ENCODE measurements around the gene GJC2.

Gene GJC2

DNA sequence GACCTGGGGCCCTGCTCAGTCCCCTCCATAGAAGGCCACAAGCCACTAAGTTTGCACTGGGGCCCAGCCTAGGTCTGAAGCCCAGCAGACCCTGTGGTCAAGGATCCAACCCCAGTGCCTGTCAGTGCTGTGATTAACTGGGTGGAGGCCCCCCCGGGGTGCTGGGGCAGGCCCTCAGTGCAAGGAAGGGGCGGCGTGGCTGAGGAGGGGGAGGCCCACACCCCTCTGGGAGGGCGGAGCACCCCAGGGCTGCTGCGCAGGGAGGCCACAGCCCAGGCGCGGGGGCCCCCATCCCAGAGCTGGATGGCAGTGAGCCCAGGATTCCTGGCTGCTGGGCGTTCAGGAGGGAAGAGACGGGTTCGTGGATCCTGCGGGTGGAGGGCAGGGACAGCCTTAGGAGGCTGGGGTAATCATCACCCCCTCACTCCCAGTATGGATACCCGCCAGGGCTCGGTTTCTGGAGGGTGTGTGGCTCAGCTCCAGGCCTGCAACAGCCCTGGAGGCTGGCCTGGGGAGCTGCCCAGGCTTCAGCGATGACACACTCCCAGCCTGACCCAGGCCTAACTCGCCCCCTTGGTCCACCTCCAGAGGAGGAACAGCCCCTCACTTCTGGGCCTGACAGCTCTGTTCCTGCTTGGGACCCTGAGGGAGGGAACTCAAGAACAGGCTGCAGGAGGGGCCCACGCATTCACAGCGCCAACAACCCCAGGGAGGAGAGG lies 890 bp downstream of the GJC2 start:
- H3K4me3 ChIP-seq (replicated peaks; ENCODE audit: insufficient read depth, low read length), result no peak overlapping the region
- no peak for DNase-seq (ENCODE audit: low read depth in 1 of 2, low spot score in 1 of 2)
- TF ChIP-seq SPI1 (IDR thresholded peaks at IDR 0.05; ENCODE audit: borderline replicate concordance, low read depth) (no peak), POLR2AphosphoS5 (IDR thresholded peaks at IDR 0.05; ENCODE audit: low read depth) (no peak), GABPA (IDR thresholded peaks at IDR 0.05; ENCODE audit: low read depth) (no peak)
- TF ChIP-seq, protein P1, sequence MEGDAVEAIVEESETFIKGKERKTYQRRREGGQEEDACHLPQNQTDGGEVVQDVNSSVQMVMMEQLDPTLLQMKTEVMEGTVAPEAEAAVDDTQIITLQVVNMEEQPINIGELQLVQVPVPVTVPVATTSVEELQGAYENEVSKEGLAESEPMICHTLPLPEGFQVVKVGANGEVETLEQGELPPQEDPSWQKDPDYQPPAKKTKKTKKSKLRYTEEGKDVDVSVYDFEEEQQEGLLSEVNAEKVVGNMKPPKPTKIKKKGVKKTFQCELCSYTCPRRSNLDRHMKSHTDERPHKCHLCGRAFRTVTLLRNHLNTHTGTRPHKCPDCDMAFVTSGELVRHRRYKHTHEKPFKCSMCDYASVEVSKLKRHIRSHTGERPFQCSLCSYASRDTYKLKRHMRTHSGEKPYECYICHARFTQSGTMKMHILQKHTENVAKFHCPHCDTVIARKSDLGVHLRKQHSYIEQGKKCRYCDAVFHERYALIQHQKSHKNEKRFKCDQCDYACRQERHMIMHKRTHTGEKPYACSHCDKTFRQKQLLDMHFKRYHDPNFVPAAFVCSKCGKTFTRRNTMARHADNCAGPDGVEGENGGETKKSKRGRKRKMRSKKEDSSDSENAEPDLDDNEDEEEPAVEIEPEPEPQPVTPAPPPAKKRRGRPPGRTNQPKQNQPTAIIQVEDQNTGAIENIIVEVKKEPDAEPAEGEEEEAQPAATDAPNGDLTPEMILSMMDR (IDR thresholded peaks at IDR 0.05; ENCODE audit: insufficient read depth, low read length), result no peak
- TF ChIP-seq, protein P2, sequence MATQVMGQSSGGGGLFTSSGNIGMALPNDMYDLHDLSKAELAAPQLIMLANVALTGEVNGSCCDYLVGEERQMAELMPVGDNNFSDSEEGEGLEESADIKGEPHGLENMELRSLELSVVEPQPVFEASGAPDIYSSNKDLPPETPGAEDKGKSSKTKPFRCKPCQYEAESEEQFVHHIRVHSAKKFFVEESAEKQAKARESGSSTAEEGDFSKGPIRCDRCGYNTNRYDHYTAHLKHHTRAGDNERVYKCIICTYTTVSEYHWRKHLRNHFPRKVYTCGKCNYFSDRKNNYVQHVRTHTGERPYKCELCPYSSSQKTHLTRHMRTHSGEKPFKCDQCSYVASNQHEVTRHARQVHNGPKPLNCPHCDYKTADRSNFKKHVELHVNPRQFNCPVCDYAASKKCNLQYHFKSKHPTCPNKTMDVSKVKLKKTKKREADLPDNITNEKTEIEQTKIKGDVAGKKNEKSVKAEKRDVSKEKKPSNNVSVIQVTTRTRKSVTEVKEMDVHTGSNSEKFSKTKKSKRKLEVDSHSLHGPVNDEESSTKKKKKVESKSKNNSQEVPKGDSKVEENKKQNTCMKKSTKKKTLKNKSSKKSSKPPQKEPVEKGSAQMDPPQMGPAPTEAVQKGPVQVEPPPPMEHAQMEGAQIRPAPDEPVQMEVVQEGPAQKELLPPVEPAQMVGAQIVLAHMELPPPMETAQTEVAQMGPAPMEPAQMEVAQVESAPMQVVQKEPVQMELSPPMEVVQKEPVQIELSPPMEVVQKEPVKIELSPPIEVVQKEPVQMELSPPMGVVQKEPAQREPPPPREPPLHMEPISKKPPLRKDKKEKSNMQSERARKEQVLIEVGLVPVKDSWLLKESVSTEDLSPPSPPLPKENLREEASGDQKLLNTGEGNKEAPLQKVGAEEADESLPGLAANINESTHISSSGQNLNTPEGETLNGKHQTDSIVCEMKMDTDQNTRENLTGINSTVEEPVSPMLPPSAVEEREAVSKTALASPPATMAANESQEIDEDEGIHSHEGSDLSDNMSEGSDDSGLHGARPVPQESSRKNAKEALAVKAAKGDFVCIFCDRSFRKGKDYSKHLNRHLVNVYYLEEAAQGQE (IDR thresholded peaks at IDR 0.05; ENCODE audit: insufficient replicate concordance, low read depth), result no peak

DNA sequence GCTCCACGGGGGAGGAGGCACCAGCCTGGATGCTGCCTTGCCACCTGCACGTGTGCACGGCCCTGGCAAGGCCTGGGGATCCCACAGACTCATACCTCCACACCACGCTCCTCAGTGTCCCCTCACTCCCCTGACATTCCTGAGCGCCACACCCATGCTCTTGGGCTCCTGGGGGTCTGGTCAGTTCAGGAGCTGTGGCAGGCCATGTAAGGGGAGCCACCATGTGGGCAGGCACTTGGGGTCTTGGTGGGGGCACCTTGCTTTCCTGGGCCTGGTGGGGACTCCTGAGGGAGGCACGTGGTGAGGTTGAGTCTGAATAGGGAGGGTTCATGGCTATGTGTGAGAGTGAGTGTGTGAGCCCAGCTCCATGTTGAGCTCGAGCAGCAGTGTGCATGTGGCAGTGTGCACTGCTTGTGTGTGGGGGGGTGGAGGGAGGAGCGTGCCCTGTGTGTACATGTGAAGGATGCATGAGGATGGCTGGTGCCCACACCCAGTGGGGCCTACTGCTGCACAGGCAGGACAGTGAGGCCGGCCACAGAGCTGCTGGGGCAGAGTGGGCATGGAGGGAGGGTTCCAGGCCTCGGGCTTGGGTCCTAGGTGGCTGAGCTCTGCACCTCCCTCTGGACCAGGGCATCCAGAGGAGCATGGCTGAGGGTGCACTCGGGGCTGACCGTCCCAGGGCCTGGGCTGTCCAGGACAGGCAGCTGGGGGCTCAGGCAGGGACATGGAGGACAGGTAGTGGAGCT lies 1.6 kb downstream of the GJC2 start:
- Histone ChIP-seq H3K27me3 (ENCODE audit: insufficient read depth, poor library complexity, severe bottlenecking) (no peaks in the 10 kb centered on the region), H3K4me3 (replicated peaks; ENCODE audit: insufficient read depth, low read length) (no peak overlapping the region), H3K27ac (replicated peaks) (no peak overlapping the region)
- TF ChIP-seq POLR2AphosphoS5 (IDR thresholded peaks at IDR 0.05; ENCODE audit: low read depth), result no peak
- TF ChIP-seq GABPA (IDR thresholded peaks at IDR 0.05; ENCODE audit: low read depth), result no peak
- TF ChIP-seq, protein P1 (IDR thresholded peaks at IDR 0.05; ENCODE audit: insufficient read depth, low read length), result no peak
- TF ChIP-seq, protein P2 (IDR thresholded peaks at IDR 0.05; ENCODE audit: insufficient replicate concordance, low read depth), result no peak
- TF ChIP-seq SPI1 (IDR thresholded peaks at IDR 0.05; ENCODE audit: borderline replicate concordance, low read depth), result no peak
- no peak for DNase-seq (ENCODE audit: low read depth in 1 of 2, low spot score in 1 of 2)

More for the DNA sequence above, 890 bp downstream of the GJC2 start:
- H3K27ac ChIP-seq (replicated peaks), result no peak overlapping the region
- no peaks in the 10 kb centered on the region for H3K27me3 ChIP-seq (ENCODE audit: insufficient read depth, poor library complexity, severe bottlenecking)

DNA sequence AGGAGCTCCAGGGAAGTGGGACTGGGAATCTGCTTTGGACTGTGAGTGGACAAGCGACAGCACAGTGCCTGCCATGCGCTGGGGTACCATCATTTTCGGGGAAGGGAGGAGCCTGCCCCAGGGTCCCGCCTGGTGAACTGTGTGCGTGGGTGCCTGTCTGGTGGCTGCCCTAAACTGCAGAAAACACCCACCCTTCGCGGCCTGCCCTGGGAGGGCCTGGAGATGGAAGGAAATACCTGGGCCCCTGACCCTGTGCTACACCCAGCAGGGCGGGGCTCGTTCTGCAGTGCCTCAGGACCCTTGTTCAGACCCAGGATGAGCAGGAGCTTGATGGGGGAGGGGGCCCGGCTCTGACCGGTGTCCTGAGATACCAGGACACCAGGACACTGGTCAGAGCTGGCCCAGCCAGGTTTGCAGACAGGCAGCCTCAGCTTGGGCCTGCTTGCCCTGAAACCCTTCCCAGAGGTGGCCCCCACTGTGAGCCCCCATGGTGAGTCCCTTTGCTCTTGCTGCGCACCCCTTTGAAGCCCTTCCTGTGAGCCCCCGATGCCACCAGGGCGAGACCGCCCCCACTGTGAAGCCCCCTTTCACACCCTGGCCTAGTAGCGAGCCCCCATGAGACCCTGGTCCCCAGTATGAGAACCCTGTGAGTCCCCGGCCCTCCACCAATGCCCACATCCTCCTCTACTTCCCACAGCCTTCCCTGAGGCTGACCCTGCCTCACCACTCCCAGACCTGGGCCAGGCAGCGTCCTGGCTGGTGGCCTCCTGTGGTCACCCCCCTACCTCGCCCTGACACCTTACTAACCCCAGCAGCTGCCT lies 2.6 kb downstream of the GJC2 start:
- no peak for DNase-seq (ENCODE audit: low read depth in 1 of 2, low spot score in 1 of 2)
- Histone ChIP-seq H3K27me3 (ENCODE audit: insufficient read depth, poor library complexity, severe bottlenecking) (no peaks in the 10 kb centered on the region), H3K27ac (replicated peaks) (no peak overlapping the region), H3K4me3 (replicated peaks; ENCODE audit: insufficient read depth, low read length) (no peak overlapping the region)
- TF ChIP-seq, protein P2 (IDR thresholded peaks at IDR 0.05; ENCODE audit: insufficient replicate concordance, low read depth), result no peak
- TF ChIP-seq GABPA (IDR thresholded peaks at IDR 0.05; ENCODE audit: low read depth) (no peak), SPI1 (IDR thresholded peaks at IDR 0.05; ENCODE audit: borderline replicate concordance, low read depth) (no peak), POLR2AphosphoS5 (IDR thresholded peaks at IDR 0.05; ENCODE audit: low read depth) (no peak)
- TF ChIP-seq, protein P1 (IDR thresholded peaks at IDR 0.05; ENCODE audit: insufficient read depth, low read length), result no peak

Data from HL-60 (cell line).